ENCODE data around the gene DDIT3. TPM values are rescaled to one million over a fixed set of nuclear protein-coding genes. Genes with fewer than 3 reads are reported as not detected.

The DDIT3 gene
- polyA plus RNA-seq, 4 donors: 41.1 to 105 (median 46.9) TPM

- 83 to 85% (median 84%) methylated on average over 14 to 16 of the region's 16 CpGs for WGBS, 3 donors
- H3K27ac ChIP-seq (ENCODE audit: low read depth in 1 of 3, low read length in 2 of 3): no peak overlapping the region
- H3K9me3 ChIP-seq (ENCODE audit: control insufficient read depth in 2 of 2, insufficient read depth in 1 of 2, low read depth in 1 of 2, low read length in 1 of 2): no peaks in the 10 kb centered on the region
- H3K27me3 ChIP-seq (ENCODE audit: control insufficient read depth in 3 of 3, insufficient read depth in 3 of 3, low read length in 3 of 3): no peaks in the 10 kb centered on the region
- FAIRE-seq: no peak
- H3K36me3 ChIP-seq (ENCODE audit: control insufficient read depth in 3 of 3, insufficient read depth in 2 of 3, low read depth in 1 of 3, low read length in 3 of 3): peaks cover 24 to 68% (median 29%) of the 10 kb centered on the region in 3 donors
- DNase-seq: no peak
- no peak overlapping the region for H3K4me3 ChIP-seq (ENCODE audit: low read depth in 1 of 3, low read length in 3 of 3)
- H3K4me1 ChIP-seq (ENCODE audit: control insufficient read depth in 3 of 3, insufficient read depth in 2 of 3, low read depth in 1 of 3, low read length in 2 of 3): peaks cover 2 to 33% (median 11%) of the 10 kb centered on the region in 3 donors
Measured at GRCh38 chr12:57525615-57526383, 5.5 kb upstream of the DDIT3 start.

- DNase-seq: peak in 1 of 2 donors; percentile 43
Measured at GRCh38 chr12:57524814-57525614, 4.7 kb upstream of the DDIT3 start.

DNA sequence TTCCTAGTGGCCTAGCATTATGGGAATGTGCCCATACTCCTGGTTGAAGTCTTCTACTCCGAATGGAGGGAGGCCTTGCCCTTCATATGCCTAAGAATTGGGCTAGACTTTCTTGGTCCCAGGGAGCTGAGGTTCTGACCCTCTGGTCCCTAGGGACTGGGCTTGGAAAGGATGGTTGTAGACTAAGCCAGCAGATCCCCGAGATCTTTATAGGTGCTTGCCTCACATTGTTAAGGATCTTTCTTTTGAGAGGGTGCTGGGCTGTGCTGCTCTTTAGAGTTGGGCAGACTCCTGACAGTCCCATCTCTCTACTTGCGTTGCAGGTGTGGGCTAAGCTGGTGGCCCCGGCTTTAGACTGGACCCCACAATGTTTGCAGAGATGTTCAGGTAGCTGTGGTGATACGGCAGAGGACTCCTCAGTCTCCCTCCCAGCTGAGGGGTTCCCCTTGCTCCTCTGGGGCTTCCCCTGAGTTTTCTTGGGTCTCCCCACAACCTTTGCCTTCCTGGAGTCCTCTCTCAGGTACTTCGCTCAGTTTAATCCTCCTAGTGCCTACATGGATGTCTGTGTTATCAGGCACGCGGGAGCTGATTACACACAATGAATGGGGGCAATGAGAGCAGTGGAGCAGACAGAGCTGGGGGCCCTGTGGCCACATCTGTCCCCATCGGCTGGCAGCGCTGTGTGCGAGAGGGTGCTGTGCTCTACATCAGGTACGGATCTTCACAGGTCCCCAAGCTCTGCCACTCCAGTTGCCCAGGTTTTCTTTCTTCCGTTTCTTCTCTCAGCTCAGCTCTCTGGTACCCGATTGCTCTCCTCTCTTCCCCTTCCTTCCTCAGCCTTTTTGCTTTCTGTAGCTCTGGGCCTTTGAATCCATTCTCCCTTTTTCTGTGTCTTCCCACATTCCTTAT, 3.6 kb upstream of the DDIT3 start:
- Histone ChIP-seq H3K4me3 (ENCODE audit: low read depth in 1 of 3, low read length in 3 of 3) (peak overlapping the region; percentile 74 to 87 (median 77)), H3K27ac (ENCODE audit: low read depth in 1 of 3, low read length in 2 of 3) (peak overlapping the region; percentile 81 to 100 (median 82)), H3K27me3 (ENCODE audit: control insufficient read depth in 3 of 3, insufficient read depth in 3 of 3, low read length in 3 of 3) (no peaks in the 10 kb centered on the region), H3K9me3 (ENCODE audit: control insufficient read depth in 2 of 2, insufficient read depth in 1 of 2, low read depth in 1 of 2, low read length in 1 of 2) (no peaks in the 10 kb centered on the region), H3K36me3 (ENCODE audit: control insufficient read depth in 3 of 3, insufficient read depth in 2 of 3, low read depth in 1 of 3, low read length in 3 of 3) (peaks cover 13 to 57% (median 18%) of the 10 kb centered on the region in 3 donors), H3K4me1 (ENCODE audit: control insufficient read depth in 3 of 3, insufficient read depth in 2 of 3, low read depth in 1 of 3, low read length in 2 of 3) (peaks cover 2 to 36% (median 11%) of the 10 kb centered on the region in 3 donors)
- 34 to 51% (median 47%) methylated on average over 14 of the region's 14 CpGs for WGBS, 3 donors
- FAIRE-seq (no peak), DNase-seq (peak; percentile 10 to 38)

More at GRCh38 chr12:57524814-57525614, 4.7 kb upstream of the DDIT3 start:
- peaks cover 2 to 33% (median 11%) of the 10 kb centered on the region in 3 donors for H3K4me1 ChIP-seq (ENCODE audit: control insufficient read depth in 3 of 3, insufficient read depth in 2 of 3, low read depth in 1 of 3, low read length in 2 of 3)
- WGBS, 3 donors: 51 to 61% (median 58%) methylated on average over 9 to 11 of the region's 11 CpGs
- H3K27ac ChIP-seq (ENCODE audit: low read depth in 1 of 3, low read length in 2 of 3): peak overlapping the region; percentile 81 to 100 (median 82)
- no peak for FAIRE-seq
- H3K36me3 ChIP-seq (ENCODE audit: control insufficient read depth in 3 of 3, insufficient read depth in 2 of 3, low read depth in 1 of 3, low read length in 3 of 3): peaks cover 18 to 60% (median 26%) of the 10 kb centered on the region in 3 donors
- no peaks in the 10 kb centered on the region for H3K27me3 ChIP-seq (ENCODE audit: control insufficient read depth in 3 of 3, insufficient read depth in 3 of 3, low read length in 3 of 3)
- H3K4me3 ChIP-seq (ENCODE audit: low read depth in 1 of 3, low read length in 3 of 3): no peak overlapping the region
- no peaks in the 10 kb centered on the region for H3K9me3 ChIP-seq (ENCODE audit: control insufficient read depth in 2 of 2, insufficient read depth in 1 of 2, low read depth in 1 of 2, low read length in 1 of 2)

GRCh38 chr12:57522887-57523705, 2.8 kb upstream of the DDIT3 start:
- Histone ChIP-seq H3K4me1 (ENCODE audit: control insufficient read depth in 3 of 3, insufficient read depth in 2 of 3, low read depth in 1 of 3, low read length in 2 of 3) (peaks cover 2 to 44% (median 11%) of the 10 kb centered on the region in 3 donors), H3K4me3 (ENCODE audit: low read depth in 1 of 3, low read length in 3 of 3) (peak overlapping the region; percentile 74 to 87 (median 77)), H3K27ac (ENCODE audit: low read depth in 1 of 3, low read length in 2 of 3) (peak overlapping the region; percentile 85 to 100 (median 94)), H3K9me3 (ENCODE audit: control insufficient read depth in 2 of 2, insufficient read depth in 1 of 2, low read depth in 1 of 2, low read length in 1 of 2) (no peaks in the 10 kb centered on the region), H3K36me3 (ENCODE audit: control insufficient read depth in 3 of 3, insufficient read depth in 2 of 3, low read depth in 1 of 3, low read length in 3 of 3) (peaks cover 8 to 52% (median 14%) of the 10 kb centered on the region in 3 donors), H3K27me3 (ENCODE audit: control insufficient read depth in 3 of 3, insufficient read depth in 3 of 3, low read length in 3 of 3) (no peaks in the 10 kb centered on the region)
- FAIRE-seq (no peak), DNase-seq (peak; percentile 44 to 75)
- 1 to 2% (median 1%) methylated on average over 18 to 38 of the region's 38 CpGs for WGBS, 3 donors

DNA sequence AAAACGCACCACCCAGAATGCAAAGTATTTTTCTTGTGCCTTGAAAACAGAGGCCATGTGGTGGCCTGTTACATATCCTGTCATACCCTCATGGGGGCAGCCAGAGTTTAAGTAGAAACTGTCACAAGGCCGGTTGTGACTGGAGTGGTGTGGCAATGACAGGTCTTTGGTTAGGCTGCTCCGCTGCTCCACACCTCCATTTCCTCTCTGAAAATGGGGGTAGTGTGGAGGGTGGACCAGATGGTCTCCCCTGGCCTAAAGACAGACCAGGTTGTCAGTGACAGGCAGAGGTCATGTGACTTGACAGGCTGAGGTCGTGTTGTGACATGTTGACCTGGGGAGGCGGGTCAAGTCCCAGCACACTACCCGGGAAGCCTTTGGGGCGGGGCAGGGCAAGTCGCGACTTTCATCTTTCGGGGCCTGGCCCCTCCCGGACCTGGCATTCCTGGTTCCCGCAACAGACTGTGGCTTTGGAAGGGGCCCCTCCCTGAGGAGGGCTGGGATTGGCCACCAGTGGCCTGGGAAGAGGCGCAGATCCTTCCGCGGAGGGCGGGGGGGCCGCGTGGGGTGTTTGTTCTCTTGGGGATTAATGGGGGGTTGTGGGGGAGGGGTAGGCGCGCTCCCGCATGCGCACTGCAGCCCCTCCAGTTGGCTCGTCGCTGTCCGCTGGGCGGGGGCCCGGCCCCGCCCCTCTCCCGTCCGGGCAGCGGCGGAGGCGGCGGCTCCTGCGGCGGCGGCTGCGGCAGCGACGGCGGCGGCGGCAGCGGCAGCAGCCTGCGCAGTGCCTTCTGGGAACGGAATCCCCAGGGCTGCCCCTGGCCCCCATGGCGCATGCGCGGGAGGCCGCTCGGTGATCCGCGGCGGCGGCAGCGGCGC, 1.9 kb upstream of the DDIT3 start, which contains the start of gene MBD6:
MBD6 (plus strand) TSS at position 814 of the 876 bp plus-strand sequence. CDS start 1,480 bp downstream, outside the sequence.
- Histone ChIP-seq H3K4me1 (ENCODE audit: control insufficient read depth in 3 of 3, insufficient read depth in 2 of 3, low read depth in 1 of 3, low read length in 2 of 3) (peaks cover 2 to 46% (median 11%) of the 10 kb centered on the region in 3 donors), H3K9me3 (ENCODE audit: control insufficient read depth in 2 of 2, insufficient read depth in 1 of 2, low read depth in 1 of 2, low read length in 1 of 2) (no peaks in the 10 kb centered on the region), H3K36me3 (ENCODE audit: control insufficient read depth in 3 of 3, insufficient read depth in 2 of 3, low read depth in 1 of 3, low read length in 3 of 3) (peaks cover 7 to 50% (median 10%) of the 10 kb centered on the region in 3 donors), H3K27ac (ENCODE audit: low read depth in 1 of 3, low read length in 2 of 3) (peak within 1 kb of the TSS; percentile 94 to 100 (median 97)), H3K4me3 (ENCODE audit: low read depth in 1 of 3, low read length in 3 of 3) (peak within 1 kb of the TSS; percentile 74 to 87 (median 77)), H3K27me3 (ENCODE audit: control insufficient read depth in 3 of 3, insufficient read depth in 3 of 3, low read length in 3 of 3) (no peaks in the 10 kb centered on the region)
- DNase-seq: peak; percentile 89 to 97
- FAIRE-seq: no peak
- WGBS, 3 donors: 0 to 2% (median 0%) methylated on average over 12 to 57 of the region's 57 CpGs

GRCh38 chr12:57521525-57522010, 1.3 kb upstream of the DDIT3 start:
- Histone ChIP-seq H3K27me3 (ENCODE audit: control insufficient read depth in 3 of 3, insufficient read depth in 3 of 3, low read length in 3 of 3) (no peaks in the 10 kb centered on the region), H3K27ac (ENCODE audit: low read depth in 1 of 3, low read length in 2 of 3) (peak overlapping the region; percentile 94 to 100 (median 97)), H3K9me3 (ENCODE audit: control insufficient read depth in 2 of 2, insufficient read depth in 1 of 2, low read depth in 1 of 2, low read length in 1 of 2) (no peaks in the 10 kb centered on the region), H3K36me3 (ENCODE audit: control insufficient read depth in 3 of 3, insufficient read depth in 2 of 3, low read depth in 1 of 3, low read length in 3 of 3) (peaks cover 11 to 50% (median 12%) of the 10 kb centered on the region in 3 donors), H3K4me1 (ENCODE audit: control insufficient read depth in 3 of 3, insufficient read depth in 2 of 3, low read depth in 1 of 3, low read length in 2 of 3) (peaks cover 2 to 46% (median 11%) of the 10 kb centered on the region in 3 donors), H3K4me3 (ENCODE audit: low read depth in 1 of 3, low read length in 3 of 3) (peak overlapping the region in 1 of 3 donors; percentile 68)
- DNase-seq (peak; percentile 54 to 73), FAIRE-seq (no peak)
- whole genome bisulfite sequencing, 3 donors: 32 to 42% (median 35%) methylated on average over 17 of the region's 17 CpGs
